WI38 (cell line): ENCODE results near the gene EBP.
"Not testable (repeated sequence)": the region's sequence is repeated elsewhere in the genome, so short reads cannot be mapped to it uniquely, and the experiment has no call there.

ENCODE experiments used
- H3K4me3 ChIP-seq: 2 replicates; pipeline ENCODE4 v1.5.1; 2011; ENCODE audit warnings: low read depth, mild to moderate bottlenecking, control low read depth, low read length
- CTCF ChIP-seq: IDR thresholded peaks from 2 replicates; pipeline ENCODE4 v1.5.1; 2012; ENCODE audit warnings: low read depth, mild to moderate bottlenecking, control low read depth, low read length

The EBP gene

DNA sequence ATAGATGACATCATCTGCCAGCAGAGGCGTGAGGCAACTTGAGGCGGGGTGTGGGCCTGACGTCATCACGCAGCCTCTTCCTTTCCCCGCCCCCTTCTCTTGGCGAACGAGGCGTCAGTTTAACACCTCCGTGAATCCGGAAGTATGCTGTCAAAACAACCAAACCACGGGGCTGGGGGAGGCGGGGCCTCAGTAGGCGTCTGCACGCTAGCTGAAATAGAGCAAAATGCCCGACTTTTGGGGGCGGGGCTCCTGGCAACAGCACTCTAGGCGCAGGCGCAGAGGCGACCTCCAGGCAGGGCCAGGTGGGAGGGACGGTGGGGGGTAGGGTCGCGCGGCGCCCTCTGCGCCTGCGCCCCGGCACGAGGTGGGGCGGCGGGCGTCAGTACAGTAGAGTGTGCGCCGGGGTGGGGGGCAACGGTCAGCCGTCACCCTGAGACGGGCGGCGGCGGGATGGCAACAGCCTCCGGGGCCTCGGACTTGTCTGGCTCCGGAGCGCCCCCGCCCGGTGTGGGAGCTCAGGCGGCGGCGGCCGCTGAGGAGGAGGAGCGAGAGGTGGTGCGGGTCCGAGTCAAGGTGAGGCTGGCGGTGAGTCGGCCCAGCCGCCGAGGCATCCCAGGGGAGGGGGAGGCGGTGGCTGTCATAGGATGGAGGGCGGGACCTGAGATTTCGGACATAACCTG is 17.9 kb downstream of the EBP start, which contains the start of gene TBC1D25:
TSS of gene TBC1D25 (plus strand) at position 370 of the 683 bp plus-strand sequence. CDS start at position 454, 84 bp downstream.
- TF ChIP-seq CTCF = peak; percentile 33; the same call in 1 of the 2 replicates
- H3K4me3 ChIP-seq = peak within 1 kb of the TSS; percentile 72

- peak overlapping the region; percentile 72 for H3K4me3 ChIP-seq
- TF ChIP-seq CTCF = no peak
Observed at GRCh38 chrX:48540028-48540375, 18.4 kb downstream of the EBP start.

GRCh38 chrX:48540480-48540879 is 18.9 kb downstream of the EBP start:
- H3K4me3 ChIP-seq = peak overlapping the region; percentile 72
- TF ChIP-seq CTCF = no peak

GRCh38 chrX:48541140-48541814 is 19.7 kb downstream of the EBP start:
- H3K4me3 ChIP-seq = no peak overlapping the region
- TF ChIP-seq CTCF = no peak

DNA sequence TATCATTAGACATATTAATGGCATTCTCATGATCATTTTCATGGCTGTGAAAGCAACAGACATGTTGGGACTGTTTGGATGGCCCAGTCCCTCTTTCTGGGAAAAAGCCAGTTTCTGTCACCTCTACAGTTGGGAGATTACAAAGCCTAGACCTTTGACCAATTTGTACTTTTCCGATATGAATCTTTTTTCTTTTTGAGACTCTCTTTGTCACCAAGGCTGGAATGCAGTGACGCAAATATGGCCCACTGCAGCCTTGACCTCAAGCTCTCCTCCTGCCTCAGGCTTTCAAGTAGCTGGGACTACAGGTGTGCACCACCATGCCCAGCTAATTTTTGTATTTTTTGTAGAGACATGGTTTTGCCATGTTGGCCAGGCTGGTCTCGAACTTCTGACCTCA is 27.3 kb downstream of the EBP start:
- TF ChIP-seq CTCF = no peak
- H3K4me3 ChIP-seq = no peak overlapping the region

DNA sequence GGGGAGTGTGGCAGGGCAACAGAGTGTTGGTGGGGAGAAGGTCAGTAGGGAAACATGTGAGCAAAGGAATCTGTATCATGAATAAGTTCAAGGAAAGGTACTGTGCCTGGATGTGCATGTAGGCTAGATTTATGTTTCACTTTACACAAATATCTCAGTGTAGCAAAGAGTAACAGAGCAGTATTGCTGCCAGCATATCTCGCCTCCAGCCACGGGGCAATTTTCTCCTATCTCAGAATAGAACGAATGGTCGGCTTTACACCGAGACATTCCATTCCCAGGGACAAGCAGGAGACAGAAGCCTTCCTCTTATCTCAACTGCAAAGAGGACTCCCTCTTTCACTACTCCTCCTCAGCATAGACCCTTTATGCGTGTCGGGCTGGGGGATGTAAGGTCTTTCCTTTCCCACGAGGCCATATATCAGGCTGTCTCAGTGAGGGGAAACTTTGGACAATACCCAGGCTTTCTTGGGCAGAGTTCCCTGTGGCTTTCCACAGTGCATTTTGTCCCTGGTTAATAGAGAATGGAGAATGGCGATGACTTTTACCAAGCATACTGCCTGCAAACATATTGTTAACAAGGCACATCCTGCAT is 34.2 kb downstream of the EBP start:
- H3K4me3 ChIP-seq = not testable (repeated sequence)

GRCh38 chrX:48558271-48558670 is 36.7 kb downstream of the EBP start:
- TF ChIP-seq CTCF = no peak
- H3K4me3 ChIP-seq = no peak overlapping the region
